GM21576 (cell line): ENCODE data around the gene TSHZ1.

ENCODE experiments used
- ATAC-seq: cut with Tn5 transposase; IDR thresholded peaks from one replicate; pipeline ENCODE4 v1.9.1; 2021; ENCODE audit warnings: mild to moderate bottlenecking, moderate library complexity; ENCODE audit not compliant: unreplicated experiment

TSHZ1 gene, protein sequence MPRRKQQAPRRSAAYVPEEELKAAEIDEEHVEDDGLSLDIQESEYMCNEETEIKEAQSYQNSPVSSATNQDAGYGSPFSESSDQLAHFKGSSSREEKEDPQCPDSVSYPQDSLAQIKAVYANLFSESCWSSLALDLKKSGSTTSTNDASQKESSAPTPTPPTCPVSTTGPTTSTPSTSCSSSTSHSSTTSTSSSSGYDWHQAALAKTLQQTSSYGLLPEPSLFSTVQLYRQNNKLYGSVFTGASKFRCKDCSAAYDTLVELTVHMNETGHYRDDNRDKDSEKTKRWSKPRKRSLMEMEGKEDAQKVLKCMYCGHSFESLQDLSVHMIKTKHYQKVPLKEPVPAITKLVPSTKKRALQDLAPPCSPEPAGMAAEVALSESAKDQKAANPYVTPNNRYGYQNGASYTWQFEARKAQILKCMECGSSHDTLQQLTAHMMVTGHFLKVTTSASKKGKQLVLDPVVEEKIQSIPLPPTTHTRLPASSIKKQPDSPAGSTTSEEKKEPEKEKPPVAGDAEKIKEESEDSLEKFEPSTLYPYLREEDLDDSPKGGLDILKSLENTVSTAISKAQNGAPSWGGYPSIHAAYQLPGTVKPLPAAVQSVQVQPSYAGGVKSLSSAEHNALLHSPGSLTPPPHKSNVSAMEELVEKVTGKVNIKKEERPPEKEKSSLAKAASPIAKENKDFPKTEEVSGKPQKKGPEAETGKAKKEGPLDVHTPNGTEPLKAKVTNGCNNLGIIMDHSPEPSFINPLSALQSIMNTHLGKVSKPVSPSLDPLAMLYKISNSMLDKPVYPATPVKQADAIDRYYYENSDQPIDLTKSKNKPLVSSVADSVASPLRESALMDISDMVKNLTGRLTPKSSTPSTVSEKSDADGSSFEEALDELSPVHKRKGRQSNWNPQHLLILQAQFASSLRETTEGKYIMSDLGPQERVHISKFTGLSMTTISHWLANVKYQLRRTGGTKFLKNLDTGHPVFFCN (N-terminal part only)

DNA sequence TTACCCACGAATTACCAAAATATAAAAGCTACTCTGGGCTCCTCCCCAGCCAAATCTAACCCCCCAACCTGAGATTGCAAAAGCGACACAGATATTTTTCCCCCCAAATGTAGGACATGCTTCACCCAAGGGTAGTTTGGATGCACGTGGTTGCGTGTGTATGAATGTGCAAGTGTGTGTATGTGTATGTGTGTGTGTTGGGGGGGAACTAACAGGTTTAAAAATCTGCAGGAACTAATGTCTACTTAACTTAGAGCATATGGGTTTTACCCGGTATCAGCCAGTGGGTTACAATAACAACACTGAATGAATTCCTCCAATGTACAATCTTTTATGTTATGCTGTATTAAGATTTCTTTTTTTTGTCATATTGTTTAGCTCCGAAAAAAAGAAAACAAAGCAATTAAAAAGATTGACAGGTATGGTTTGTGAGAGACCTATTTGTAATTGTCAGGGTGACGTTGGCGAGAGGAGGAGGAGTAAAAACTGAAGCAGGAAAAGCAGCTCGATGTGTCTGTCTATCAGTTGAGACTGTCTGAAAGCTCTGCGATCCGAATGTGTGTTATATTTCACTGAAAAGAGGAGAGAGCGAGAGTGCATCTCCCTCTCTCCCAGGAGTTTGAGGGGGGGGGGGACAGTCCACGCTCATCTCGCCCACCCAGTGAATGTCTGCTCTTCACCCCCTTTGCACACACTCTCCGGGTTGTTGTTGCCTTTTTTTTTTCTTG is at the start of gene TSHZ1:
TSS of gene TSHZ1 (plus strand) at position 524 of the 728 bp plus-strand sequence. CDS start 1,080 bp downstream, outside the sequence.
- peak; percentile 42 for ATAC-seq

DNA sequence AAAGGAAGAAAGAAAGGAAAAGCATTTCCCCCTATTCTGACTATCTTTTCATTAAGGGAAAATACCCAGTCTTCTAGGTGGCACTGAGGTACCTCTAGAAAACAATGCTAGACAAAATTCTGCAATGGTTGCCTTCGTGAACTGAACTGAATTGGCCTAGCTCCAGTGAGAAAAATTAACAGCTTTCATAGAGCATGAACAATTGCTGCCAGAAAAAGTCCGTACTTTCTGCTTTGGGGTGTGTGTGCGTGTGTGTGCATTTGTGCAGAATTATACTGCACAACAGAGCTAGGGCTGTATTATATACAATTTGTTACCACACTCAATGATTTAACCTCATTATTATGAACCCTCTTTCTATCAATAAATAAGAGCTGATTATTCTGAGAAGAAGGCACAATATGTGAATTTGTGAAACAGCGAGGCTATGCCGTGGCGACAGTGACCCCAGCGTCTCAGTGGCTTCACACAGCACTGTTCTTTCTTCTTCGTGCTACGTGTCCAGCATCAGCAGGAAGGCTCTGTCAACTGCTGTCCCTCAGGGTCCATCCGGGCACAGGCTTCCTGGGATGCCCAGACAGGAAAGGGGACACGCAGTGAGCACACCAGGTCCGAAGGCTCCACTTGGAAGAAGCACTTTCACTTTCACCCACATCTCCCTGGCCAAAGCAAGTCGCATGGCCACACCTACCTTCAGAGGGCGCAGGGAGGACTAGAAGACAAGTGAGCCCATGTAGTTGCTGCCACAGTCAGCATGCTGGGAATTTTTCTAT is 49.2 kb upstream of the TSHZ1 start:
- ATAC-seq: no peak

DNA sequence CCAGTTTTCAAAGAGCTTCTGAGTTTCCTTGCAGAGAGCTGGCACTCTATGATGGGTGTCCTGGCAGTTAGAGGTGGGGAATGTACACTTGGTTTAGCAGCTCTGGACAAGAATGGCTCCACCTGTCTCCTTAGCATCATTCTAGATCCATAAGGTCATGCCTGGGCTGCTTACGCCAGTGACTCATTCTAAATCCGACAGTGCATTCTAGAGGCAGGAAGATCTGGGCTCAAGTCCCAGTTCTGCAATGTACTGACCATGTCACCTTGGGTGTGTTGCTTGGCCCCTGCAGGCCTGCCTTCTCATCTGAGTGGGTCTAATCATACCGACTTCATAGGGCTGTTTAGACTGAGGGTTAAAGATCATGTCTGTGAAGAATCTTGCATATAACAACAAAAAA is 48.1 kb upstream of the TSHZ1 start:
- no peak for ATAC-seq

DNA sequence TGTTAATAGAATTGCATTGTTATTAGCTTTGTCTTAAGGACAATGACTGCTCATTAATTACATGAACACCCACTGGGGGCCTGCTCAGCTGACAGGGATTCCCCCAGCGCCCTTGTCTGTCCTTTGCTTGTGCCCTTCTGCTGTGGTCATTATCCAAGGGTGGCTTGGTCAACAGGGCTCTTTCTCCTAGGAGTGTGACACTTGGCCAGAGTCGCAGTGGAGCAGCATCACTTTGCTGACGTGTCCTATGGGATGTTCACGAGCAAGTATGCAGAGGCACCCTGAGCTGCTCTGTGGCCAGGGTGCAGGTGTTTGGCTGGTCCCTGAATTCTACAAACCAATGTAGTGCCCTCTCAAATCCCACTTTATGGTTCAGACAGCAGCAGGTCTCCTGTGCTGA is 47.6 kb upstream of the TSHZ1 start:
- no peak for ATAC-seq

DNA sequence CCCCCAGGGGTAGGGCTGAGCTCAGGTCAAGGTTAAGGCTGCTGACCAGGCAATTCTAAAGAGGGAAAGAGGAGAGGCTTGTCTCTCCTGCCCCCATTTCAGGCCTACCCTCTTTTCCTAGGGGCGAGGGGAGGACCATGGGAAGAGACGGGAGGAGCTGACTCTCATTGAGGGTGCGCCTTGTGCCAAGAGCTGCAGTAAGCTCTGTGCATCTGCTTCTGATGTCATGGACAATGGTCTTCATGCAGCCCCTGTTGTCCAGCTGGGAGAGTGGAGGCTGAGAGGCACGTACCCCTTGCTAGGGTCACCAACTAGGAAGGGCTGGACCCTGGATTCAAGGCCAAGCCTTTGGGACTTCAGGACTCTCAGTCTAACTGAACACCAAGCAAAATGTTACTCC is 46.9 kb upstream of the TSHZ1 start:
- ATAC-seq: no peak

DNA sequence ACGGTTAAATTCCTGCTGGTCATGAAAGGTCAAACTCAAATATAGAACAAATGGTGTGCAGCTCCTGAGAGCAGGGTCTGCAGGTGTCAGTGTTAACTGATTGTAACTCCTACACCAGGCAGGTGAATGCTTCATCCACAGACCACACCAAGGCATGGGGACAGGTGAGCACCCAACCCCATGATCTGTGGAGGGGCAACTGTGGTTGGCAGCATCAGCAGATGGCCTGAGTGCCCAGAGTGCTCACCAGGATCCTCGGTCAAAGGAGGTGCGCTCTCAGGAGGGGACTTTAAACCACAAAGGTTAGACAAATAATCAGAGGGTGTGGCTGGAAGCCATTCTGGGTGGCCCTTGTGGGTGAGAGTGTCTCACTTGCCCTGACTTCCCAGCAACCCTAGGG is 46.1 kb upstream of the TSHZ1 start:
- no peak for ATAC-seq

DNA sequence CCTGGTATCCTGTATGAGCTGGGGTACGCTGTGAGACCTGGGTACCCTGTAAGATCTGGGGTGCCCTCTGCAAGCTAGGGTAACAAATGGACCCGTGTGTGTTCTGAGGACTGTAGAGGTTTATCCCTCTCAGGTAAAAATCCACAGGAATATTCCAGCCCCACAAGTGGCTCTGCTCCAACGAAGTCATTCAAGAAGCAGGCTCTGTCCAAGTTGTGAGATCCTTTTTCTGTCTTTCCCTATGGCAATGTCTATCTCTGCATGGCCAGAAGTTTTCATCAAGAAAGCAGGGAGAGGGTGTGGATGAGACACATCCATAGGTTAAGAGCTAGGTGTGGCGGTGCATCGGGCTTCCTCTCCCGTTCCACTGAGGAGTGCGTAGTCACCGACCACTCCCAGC is 44.7 kb upstream of the TSHZ1 start:
- no peak for ATAC-seq

DNA sequence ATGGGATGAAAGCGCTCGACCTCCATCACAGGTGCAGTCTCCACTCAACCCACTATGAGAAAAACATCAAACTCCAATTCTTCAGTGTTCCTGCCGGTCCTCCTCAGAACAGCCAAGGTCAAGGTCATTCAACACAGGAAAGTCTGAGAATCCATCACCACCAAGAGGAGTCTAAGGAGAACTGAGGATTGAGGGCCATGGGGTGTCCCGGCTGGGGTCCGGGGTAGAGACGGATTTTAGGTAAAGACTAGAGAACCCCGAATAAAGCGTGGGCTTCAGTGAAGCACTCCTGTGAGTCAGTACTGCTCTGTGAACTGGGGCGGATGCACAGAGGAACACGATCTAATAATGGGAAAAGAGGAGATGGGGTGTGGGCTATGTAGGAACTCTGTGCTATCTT is 43.5 kb upstream of the TSHZ1 start:
- ATAC-seq: no peak

DNA sequence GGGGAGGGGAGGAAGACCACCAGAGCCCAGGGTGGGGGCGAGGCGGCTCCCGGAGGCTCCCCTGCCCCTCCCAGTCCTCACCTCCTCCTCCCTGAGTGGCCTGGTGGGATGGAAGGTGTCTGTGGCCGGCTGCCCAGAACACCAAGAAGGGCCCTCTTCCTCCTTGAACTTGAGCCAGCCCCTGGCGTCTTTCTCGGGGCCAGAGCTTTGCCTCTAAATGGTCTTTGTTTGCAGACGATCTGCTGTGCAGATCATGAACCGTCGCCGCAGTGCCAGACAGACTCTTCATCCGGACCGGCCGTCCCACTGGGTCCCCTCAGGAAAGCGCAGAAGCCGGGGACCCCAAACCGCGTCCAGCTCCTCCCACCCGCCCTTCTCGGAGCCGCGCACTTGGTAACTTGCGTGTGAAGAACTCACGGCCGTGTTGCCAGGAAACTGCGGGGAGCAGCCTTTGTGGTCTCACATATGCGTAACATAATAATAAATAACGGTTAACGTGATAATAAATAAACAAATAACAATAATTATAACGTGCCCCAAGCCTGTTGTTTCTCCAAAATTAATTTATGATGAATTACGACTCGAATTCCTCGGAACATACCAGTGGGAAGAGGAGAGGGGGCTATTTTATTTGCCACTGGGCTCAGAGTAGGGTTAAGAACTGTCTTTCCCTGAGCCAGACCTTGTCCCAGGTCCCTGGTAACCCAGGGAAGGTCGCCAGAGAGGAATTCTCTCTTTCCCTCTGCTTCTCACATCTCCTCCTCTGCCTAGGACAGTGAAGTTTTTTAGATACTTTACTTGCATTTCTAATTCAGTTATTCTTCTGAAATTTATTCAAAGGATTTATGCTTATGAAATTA is 42.6 kb upstream of the TSHZ1 start:
- no peak for ATAC-seq

DNA sequence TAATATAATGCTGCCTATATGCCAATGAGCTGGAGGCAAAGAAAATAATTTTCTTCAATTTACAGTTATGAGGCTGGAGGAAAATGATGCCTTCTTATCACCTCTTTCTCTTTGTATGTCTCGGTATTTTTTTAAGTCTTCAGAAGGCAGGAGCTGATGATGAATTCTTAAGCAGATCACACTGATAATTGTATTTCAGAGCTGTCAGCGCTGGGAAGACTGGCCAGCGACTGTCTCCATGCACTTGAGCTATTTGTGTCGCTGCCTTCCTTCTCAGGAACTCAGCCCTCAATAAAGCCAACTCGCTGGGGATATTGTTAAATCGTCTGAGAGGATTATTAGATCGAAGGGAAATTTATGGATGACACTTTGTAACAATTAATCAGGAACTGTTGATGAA is 42.0 kb upstream of the TSHZ1 start:
- no peak for ATAC-seq

DNA sequence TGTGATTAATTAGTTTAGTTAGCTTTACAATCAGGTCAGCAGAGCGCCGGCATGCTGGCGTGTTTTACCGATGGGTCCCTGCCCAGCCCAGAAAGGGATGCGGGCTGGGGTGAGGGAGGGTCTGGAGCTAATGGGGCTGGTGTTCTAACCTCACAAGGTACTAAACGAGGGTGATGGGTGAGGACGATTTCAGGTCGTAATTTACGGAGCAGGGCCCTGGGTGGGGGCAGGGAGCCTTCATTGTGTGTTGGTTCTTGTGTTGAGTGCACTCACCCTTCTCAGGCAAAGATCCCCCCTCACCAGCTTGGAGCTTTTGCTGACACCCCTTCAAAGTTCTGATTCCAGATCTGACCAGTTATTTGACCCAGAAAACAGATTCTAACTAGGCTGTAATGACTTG is 41.2 kb upstream of the TSHZ1 start:
- no peak for ATAC-seq

DNA sequence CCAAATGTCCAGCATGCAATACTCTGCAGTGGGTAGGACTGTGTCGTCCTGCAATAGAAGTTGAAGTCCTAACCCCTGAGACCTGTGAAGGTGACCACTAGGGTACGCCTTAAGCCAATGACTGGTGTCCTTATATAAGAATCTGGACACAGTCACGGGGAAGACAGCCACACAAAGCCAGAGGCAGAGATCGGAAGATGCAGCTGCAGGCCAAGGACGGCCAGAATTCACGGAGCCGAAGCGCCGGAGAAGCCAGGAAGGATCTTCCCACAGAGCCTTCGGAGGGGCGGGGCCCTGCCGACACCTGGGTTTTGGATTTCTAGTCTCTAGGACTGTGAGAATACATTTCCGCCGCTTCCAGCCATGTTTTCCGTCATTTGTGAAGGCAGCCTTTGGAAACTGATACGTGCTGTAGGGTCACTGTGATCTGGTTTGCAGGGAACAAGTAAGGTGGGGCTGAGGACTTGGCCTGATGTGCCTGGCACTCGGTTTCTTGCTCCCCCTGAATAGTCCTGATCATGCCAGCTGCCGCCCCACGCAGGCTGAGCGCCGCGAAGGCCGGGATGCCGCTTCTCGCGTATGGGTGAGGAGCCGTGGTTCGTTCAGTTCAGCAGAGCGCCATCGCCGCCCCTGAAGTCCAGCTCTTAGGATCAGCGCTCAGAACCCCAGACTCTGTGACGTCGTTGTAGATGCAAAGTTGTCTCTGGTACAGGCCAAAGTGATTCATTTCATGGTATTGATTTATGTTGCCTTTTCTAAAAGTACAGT is 40.4 kb upstream of the TSHZ1 start:
- ATAC-seq: no peak

DNA sequence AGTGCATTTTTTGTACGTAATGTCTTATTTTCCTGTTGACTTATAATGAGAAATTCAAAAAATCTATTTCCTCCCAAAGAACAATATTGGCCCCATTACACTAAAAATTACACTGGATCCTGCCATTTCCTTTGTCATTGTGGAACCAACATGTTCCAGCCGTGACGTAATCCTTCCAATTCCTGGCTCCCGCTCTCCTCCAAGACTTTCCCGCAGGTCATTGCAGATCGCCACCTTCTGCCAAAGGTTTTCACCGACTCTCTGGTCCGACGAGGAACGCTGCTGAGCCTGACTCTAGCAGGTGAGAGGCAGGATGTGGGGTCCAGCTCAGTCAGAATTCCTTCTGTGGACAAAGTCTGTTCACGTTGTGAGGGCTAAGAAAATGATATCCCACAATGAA is 39.7 kb upstream of the TSHZ1 start:
- ATAC-seq: no peak

DNA sequence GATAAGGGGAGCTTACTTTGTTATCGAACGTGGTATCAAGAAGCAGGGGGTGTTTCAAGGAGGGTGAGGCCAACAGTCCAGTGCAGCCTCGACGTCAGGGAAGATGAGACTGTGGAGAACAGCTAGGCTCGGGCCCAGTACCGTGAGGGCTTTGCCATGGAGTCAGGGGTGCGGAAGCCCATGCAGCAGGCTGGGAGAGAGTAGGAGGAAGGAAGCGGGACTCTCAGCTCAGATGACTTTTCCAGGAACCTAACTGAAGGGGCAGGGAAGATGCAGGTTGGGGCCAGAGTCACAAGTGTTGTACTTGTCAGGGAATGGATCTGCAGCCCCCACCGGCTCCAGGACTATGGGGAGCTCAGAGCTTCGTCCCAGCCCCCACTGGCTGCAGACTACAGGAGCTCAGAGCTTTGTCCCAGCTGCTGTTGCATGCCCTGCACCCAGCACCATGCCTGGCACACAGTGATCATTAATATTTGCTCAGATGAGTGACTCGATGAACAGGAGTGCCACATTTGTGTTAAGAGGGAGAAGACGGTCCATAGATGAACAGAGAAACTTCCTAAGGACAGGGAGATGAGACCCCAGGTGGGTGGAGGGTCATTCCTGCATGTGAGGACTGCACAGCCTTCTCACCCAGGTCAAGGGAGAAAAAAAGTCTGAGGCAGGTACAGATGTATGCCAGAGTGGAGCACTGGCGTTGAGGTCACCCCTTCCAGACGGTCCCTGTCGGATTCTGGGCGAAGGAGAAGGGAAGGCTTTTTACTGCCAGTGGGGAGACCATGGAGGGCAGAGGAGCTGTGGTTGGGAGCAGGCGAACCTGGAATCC is 38.1 kb upstream of the TSHZ1 start:
- peak; percentile 16 for ATAC-seq

DNA sequence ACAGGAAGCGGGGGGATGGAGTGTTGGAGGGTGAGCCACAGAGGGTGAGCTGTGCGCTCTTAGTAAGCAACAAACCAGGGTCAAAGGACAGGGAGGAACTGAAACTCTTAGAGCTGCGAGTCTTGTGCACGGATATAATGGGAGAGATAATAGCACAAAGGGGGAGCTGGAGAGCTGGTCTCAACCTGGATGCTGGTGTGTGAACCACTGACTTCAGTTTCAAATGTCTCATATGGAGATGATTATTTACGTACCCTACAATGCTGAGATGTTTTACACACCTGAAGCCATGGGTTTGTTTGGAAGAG is 37.5 kb upstream of the TSHZ1 start:
- ATAC-seq: peak; percentile 99

DNA sequence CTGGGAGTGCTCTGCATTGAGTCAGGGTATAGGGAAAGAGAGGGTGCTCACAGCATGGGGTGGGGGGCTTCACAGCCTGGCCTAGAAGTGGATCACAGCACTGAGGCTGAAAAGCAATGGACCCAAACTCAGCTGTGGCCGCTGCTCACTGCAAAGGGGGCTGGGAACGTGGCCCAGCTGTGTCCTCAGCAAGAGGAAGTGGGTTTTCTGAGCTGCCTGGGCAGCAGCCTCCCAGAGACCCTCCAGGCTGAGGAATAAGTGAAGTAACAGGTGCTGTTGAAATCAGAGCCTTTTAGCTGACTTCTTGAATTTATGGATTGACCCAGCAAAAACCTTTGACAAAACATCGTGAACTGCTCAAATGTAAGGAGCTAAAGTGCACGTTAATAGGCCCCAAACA is 36.9 kb upstream of the TSHZ1 start:
- ATAC-seq: no peak

DNA sequence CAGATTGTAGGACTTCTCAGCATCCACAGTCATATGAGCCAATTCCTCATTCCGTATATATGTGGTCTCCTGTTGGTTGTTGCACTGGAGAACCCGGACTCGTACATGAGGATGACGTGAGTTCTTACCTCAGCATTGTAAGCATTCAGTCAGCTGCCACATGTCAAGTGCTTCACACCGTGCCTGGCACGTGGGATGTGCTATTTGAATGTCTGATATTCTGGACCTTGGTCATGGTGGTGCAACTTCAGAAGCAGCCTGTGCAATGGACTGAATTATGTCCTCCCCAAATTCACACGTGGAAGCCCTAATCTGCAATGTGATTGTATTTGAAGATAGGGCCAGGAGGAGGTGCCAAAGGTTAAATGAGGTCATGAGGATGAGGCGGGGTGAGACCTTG is 33.7 kb upstream of the TSHZ1 start:
- no peak for ATAC-seq

DNA sequence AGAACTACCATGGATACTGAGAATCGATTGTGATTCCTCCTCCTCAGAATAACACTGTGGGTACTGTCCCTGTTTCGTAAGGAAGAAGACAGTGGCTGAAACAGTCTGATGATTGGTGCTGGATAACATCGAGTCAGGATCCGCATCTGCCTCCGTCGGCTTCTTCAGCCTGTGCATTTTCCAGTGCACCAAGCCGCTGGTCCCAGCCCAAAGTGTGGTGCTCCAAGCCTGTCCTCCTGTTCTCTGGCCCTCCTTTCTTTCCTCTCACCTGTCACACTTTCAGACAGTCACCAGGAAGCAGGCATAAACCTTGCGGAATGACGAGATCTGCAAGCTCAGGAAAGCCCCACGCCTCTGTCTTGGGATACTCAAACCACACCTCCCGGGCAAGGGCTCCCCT is 32.2 kb upstream of the TSHZ1 start:
- ATAC-seq: no peak
